ENCODE data around the gene DSCAM. TPM values are rescaled to one million over a fixed set of nuclear protein-coding genes. Genes with fewer than 3 reads are reported as not detected.

The DSCAM gene
- total RNA-seq, 1 donor from 2014 or later = not detected

GRCh38 chr21:40474513-40474912, 372.4 kb downstream of the DSCAM start:
- Mint-ChIP-seq H3K4me1 (no peaks in the 10 kb centered on the region), H3K4me3 (no peak overlapping the region), H3K27ac (no peak overlapping the region), H3K27me3 (ENCODE audit: insufficient read depth, low read depth) (peaks cover 6% of the 10 kb centered on the region), H3K9me3 (peaks cover 3% of the 10 kb centered on the region), H3K36me3 (no peaks in the 10 kb centered on the region)
- TF ChIP-seq EZH2 (IDR thresholded peaks at IDR 0.05) (no peak), CTCF (IDR thresholded peaks at IDR 0.05) (no peak), EZH2phosphoT487 (IDR thresholded peaks at IDR 0.05) (no peak)
- no peak overlapping the region for H3K9ac ChIP-seq
- no peak overlapping the region for H3K4me3 ChIP-seq
- H3K27ac ChIP-seq = no peak overlapping the region
- H3K4me1 ChIP-seq = no peaks in the 10 kb centered on the region
- H3F3A ChIP-seq (ENCODE audit: low read depth) = no peaks in the 10 kb centered on the region
- no peaks in the 10 kb centered on the region for H3K36me3 ChIP-seq
- DNase-seq (ENCODE audit: low spot score) = no peak
- no peaks in the 10 kb centered on the region for H3K79me2 ChIP-seq (ENCODE audit: low read depth)
- no peaks in the 10 kb centered on the region for H3K27me3 ChIP-seq
- no peak overlapping the region for H3K4me2 ChIP-seq
- H3K9me3 ChIP-seq (ENCODE audit: low read depth) = no peaks in the 10 kb centered on the region
- no peak overlapping the region for H2AFZ ChIP-seq (replicated peaks)
- no peaks in the 10 kb centered on the region for H4K20me1 ChIP-seq (ENCODE audit: low read depth)

- Mint-ChIP-seq H3K4me3 (no peak overlapping the region), H3K9me3 (no peaks in the 10 kb centered on the region), H3K27ac (no peak overlapping the region), H3K4me1 (no peaks in the 10 kb centered on the region), H3K36me3 (no peaks in the 10 kb centered on the region), H3K27me3 (ENCODE audit: insufficient read depth, low read depth) (peaks cover 9% of the 10 kb centered on the region)
- H2AFZ ChIP-seq (replicated peaks) = no peak overlapping the region
- H3K4me1 ChIP-seq = no peaks in the 10 kb centered on the region
- H3K9ac ChIP-seq = no peak overlapping the region
- no peak overlapping the region for H3K4me3 ChIP-seq
- TF ChIP-seq EZH2phosphoT487 (IDR thresholded peaks at IDR 0.05) = no peak
- TF ChIP-seq EZH2 (IDR thresholded peaks at IDR 0.05) = no peak
- TF ChIP-seq CTCF (IDR thresholded peaks at IDR 0.05) = no peak
- no peaks in the 10 kb centered on the region for H3K9me3 ChIP-seq (ENCODE audit: low read depth)
- H3K36me3 ChIP-seq = no peaks in the 10 kb centered on the region
- H3K79me2 ChIP-seq (ENCODE audit: low read depth) = no peaks in the 10 kb centered on the region
- H3F3A ChIP-seq (ENCODE audit: low read depth) = no peaks in the 10 kb centered on the region
- no peak for DNase-seq (ENCODE audit: low spot score)
- H4K20me1 ChIP-seq (ENCODE audit: low read depth) = no peaks in the 10 kb centered on the region
- H3K4me2 ChIP-seq = no peak overlapping the region
- no peaks in the 10 kb centered on the region for H3K27me3 ChIP-seq
- H3K27ac ChIP-seq = no peak overlapping the region
Observed at GRCh38 chr21:40472013-40472412, 374.9 kb downstream of the DSCAM start.

- no peak overlapping the region for H3K4me3 ChIP-seq
- H3K27ac Mint-ChIP-seq = no peak overlapping the region
Observed at GRCh38 chr21:40471103-40471502, 375.9 kb downstream of the DSCAM start.

More at GRCh38 chr21:40471103-40471502, 375.9 kb downstream of the DSCAM start:
- Histone ChIP-seq H3K36me3 (no peaks in the 10 kb centered on the region), H3K27me3 (no peaks in the 10 kb centered on the region), H4K20me1 (ENCODE audit: low read depth) (no peaks in the 10 kb centered on the region), H3K4me2 (no peak overlapping the region), H3K9ac (no peak overlapping the region), H3K4me1 (no peaks in the 10 kb centered on the region), H2AFZ (replicated peaks) (no peak overlapping the region), H3F3A (ENCODE audit: low read depth) (no peaks in the 10 kb centered on the region), H3K27ac (no peak overlapping the region), H3K79me2 (ENCODE audit: low read depth) (no peaks in the 10 kb centered on the region), H3K9me3 (ENCODE audit: low read depth) (no peaks in the 10 kb centered on the region)
- H3K4me3 Mint-ChIP-seq = no peak overlapping the region
- no peaks in the 10 kb centered on the region for H3K36me3 Mint-ChIP-seq
- no peak for DNase-seq (ENCODE audit: low spot score)
- H3K4me1 Mint-ChIP-seq = no peaks in the 10 kb centered on the region
- H3K9me3 Mint-ChIP-seq = no peaks in the 10 kb centered on the region
- H3K27me3 Mint-ChIP-seq (ENCODE audit: insufficient read depth, low read depth) = peaks cover 9% of the 10 kb centered on the region
- no peak for TF ChIP-seq EZH2phosphoT487 (IDR thresholded peaks at IDR 0.05)
- TF ChIP-seq CTCF (IDR thresholded peaks at IDR 0.05) = no peak
- TF ChIP-seq EZH2 (IDR thresholded peaks at IDR 0.05) = no peak
